Astrocyte of the spinal cord (primary cell): ENCODE data around the gene UMAD1.

Experiments
- DNase-seq: peaks from one replicate; pipeline ENCODE4 v3.0.0; 2011; ENCODE audit warnings: low read depth, low spot score
- H3K4me3 ChIP-seq: 2 replicates; pipeline ENCODE4 v1.5.1; 2011; ENCODE audit warnings: low read depth, mild to moderate bottlenecking, low read length, moderate library complexity
- in situ Hi-C: cut with HindIII; loops from 2 replicates; pipeline ENCODE4 v1.10.0; 2017; ENCODE audit warnings: low sequenced_read_pairs
- TF ChIP-seq, protein P1 (sequence below): IDR thresholded peaks from 2 replicates; pipeline ENCODE4 v1.5.1; 2012; ENCODE audit warnings: low read depth, mild to moderate bottlenecking, low read length, inconsistent platforms

Gene UMAD1

DNA sequence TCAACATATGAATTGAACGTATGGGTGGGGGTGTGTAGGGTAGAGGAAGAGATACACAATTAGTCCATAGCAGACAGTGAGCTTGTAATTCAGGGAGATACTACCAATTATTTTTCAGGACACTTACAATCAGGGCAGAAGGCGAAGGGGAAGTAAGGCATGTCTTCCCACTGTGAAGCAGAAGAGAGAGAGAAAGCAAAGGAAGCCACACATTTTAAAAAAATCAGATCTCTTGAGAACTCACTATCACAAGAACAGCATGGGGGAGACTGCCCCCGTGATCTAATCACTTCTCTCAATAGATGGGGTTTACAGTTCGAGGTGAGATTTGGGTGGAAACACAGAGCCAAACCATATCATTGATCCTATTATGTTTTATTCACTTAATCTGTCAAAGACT is 194.2 kb downstream of the UMAD1 start:
- TF ChIP-seq, protein P1, sequence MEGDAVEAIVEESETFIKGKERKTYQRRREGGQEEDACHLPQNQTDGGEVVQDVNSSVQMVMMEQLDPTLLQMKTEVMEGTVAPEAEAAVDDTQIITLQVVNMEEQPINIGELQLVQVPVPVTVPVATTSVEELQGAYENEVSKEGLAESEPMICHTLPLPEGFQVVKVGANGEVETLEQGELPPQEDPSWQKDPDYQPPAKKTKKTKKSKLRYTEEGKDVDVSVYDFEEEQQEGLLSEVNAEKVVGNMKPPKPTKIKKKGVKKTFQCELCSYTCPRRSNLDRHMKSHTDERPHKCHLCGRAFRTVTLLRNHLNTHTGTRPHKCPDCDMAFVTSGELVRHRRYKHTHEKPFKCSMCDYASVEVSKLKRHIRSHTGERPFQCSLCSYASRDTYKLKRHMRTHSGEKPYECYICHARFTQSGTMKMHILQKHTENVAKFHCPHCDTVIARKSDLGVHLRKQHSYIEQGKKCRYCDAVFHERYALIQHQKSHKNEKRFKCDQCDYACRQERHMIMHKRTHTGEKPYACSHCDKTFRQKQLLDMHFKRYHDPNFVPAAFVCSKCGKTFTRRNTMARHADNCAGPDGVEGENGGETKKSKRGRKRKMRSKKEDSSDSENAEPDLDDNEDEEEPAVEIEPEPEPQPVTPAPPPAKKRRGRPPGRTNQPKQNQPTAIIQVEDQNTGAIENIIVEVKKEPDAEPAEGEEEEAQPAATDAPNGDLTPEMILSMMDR = no peak
- H3K4me3 ChIP-seq = no peak overlapping the region
- in situ Hi-C loops = no loop called here
- DNase-seq = no peak

DNA sequence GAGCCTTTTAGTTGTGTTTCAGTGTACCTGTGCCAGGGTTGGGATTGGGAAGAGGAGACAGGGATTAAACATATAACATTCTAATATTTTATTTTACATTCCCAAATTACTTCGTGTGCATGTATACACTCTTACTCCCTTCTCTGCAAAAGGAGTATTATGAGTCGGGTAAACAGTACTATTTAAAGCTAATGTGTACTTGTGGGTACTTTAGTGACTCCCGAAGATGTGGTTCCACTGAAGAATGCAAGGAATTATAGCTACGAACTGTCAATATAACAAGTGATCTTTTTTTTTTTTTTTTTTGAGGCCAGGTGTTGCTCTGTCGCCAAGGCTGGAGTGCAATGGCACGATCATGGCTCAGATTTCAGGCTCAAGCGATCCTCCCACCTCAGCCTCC is 200.5 kb downstream of the UMAD1 start:
- no peak overlapping the region for H3K4me3 ChIP-seq
- in situ Hi-C loops = no loop called here
- no peak for DNase-seq
- TF ChIP-seq, protein P1 = no peak

DNA sequence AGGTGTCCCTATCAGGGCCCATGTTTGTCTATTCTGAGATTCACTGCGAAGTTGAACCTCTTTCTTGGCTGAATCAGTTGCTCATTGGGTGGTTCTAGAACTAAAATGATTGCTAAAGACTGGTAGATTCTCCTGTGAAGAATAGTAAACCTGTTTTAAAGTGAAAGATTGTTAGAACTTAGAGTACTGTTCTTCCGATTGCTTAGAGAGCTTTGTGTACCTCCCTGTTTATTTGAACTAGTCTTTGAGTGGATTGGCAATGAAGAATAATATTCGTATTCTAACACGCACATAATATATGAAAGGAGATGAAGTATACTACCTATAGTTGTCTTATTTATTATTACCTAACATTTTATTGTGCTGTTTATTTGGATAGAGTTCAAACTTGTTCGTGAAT is 202.7 kb downstream of the UMAD1 start:
- no peak for DNase-seq
- TF ChIP-seq, protein P1 = no peak
- no peak overlapping the region for H3K4me3 ChIP-seq
- in situ Hi-C loops = no loop called here

DNA sequence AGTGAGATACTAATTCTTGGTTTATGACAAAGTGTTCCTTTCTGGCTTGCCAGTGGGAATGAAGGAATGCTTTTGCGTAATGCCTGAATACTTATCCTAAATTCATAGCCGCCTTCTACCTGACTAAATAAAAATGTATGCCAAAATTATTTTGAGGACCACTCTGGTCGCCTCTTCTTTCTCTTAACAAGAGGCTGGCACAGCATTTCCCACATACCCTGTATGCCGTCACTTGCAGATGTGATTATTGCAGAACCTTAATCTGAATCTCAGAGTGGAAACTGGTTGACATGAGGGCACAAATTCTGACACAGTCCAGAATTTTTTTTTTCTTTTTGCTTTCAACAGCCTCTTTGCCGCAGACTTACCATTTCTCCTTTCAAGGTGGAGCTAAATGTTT is 203.4 kb downstream of the UMAD1 start:
- TF ChIP-seq, protein P1 = no peak
- in situ Hi-C loops = no loop called here
- H3K4me3 ChIP-seq = no peak overlapping the region
- DNase-seq = no peak

DNA sequence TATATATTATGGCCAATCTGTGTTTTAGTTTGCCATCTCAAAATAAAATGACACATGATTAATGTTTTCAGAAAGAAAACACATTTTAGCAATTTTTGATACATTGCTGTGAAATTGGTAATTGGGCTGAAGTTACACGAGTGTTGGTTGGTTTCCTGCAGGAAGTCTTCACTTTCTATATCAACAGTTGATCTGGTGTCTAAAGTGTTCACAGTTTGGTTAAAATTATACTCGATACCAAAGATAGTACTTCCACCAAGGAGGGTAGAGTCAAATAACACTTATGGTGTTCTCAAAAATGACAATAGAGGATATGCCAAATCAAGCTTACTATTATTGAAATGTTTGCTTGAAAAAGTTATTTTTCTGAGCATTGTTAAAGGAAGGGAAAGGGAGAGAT is 207.7 kb downstream of the UMAD1 start:
- H3K4me3 ChIP-seq = no peak overlapping the region
- in situ Hi-C loops = no loop called here
- TF ChIP-seq, protein P1 = no peak
- no peak for DNase-seq

DNA sequence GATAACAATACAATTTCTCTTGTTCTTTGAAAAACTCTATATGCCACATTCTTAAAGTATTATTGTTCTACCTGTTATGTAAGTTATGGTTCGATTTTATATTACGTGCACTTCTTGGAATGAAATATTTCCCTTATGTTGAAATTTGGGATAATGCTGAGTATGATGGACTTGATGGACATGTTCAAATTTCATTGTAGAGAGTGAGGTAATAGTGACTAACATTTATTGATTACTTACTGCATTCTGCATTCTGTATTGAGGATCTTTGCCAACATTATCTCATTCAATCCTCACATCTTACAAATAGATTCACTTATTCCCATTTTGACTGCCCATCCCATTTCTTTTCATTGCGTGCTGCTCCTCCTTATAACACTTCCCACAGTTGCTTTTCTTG is 208.3 kb downstream of the UMAD1 start:
- TF ChIP-seq, protein P1 = no peak
- in situ Hi-C loops = no loop called here
- no peak for DNase-seq
- no peak overlapping the region for H3K4me3 ChIP-seq

DNA sequence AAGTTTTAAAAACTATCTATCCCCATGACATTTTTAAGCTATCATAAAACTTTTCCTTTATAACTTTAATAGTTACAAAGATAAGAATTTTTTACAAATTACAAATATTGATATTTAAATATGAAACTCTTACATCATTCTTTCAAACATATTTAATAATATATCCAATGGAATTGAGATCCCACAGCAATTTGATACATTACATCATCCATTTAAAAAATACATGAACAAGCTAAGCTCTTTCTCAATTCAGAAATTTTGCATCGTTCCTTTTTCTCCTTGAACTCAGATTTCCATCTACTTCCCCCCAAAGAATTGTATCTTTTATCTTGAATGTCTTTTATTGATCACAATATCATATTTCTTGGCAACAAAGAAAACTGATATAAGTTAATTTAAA is 209.6 kb downstream of the UMAD1 start:
- TF ChIP-seq, protein P1 = no peak
- H3K4me3 ChIP-seq = no peak overlapping the region
- no peak for DNase-seq
- in situ Hi-C loops = no loop called here
